HAP-1 (cell line): Measurements from ENCODE around the gene SLC38A6.
A peak's percentile ranks its signal among the peaks of the same experiment; 100 is the strongest.

Experiments
- DNase-seq, 2 experiments: peaks; one replicate each; pipeline ENCODE4 v3.0.0-alpha.2; 2016 to 2020; ENCODE audit warnings: low spot score in 2 of 2
- H3K27me3 ChIP-seq: fragments of 250-450 bp; sonication (Bioruptor Pico); 2 replicates; pipeline ENCODE4 v1.5.1; 2020; ENCODE audit warnings: low read depth, mild to moderate bottlenecking, moderate library complexity
- H3K36me3 ChIP-seq: fragments of 250-450 bp; sonication (Bioruptor Pico); replicated peaks from 2 replicates; pipeline ENCODE4 v1.5.1; 2020; ENCODE audit warnings: mild to moderate bottlenecking
- H3K4me1 ChIP-seq: fragments of 250-450 bp; sonication (Bioruptor Pico); 2 replicates; pipeline ENCODE4 v1.5.1; 2020; ENCODE audit warnings: mild to moderate bottlenecking
- H3K4me3 ChIP-seq: fragments of 250-450 bp; sonication (Bioruptor Pico); 2 replicates; pipeline ENCODE4 v1.5.1; 2020; ENCODE audit warnings: mild to moderate bottlenecking, moderate library complexity
- H3K9me3 ChIP-seq: fragments of 250-450 bp; sonication (Bioruptor Pico); 2 replicates; pipeline ENCODE4 v1.5.1; 2020; ENCODE audit warnings: mild to moderate bottlenecking, moderate library complexity
- in situ Hi-C: fragments of 300-500 bp; cut with MboI; formaldehyde crosslinking; loops from 3 replicates; pipeline ENCODE4 v1.14.3; 2020; ENCODE audit warnings: low sequenced_read_pairs, inconsistent platforms, mixed read lengths

Gene SLC38A6

GRCh38 chr14:60965402-60965801 lies 15.6 kb upstream of the SLC38A6 start:
- DNase-seq = no peak
- H3K9me3 ChIP-seq = no peaks in the 10 kb centered on the region
- no peaks in the 10 kb centered on the region for H3K4me1 ChIP-seq
- no peak overlapping the region for H3K4me3 ChIP-seq
- H3K36me3 ChIP-seq = no peaks in the 10 kb centered on the region
- H3K27me3 ChIP-seq = no peaks in the 10 kb centered on the region
- in situ Hi-C loops = no loop called here

- in situ Hi-C loops = no loop called here
- H3K4me1 ChIP-seq = no peaks in the 10 kb centered on the region
Measured at GRCh38 chr14:60968099-60968498, 12.9 kb upstream of the SLC38A6 start.

GRCh38 chr14:60968671-60969070 lies 12.4 kb upstream of the SLC38A6 start:
- Histone ChIP-seq H3K4me3 (no peak overlapping the region), H3K9me3 (no peaks in the 10 kb centered on the region), H3K4me1 (no peaks in the 10 kb centered on the region), H3K27me3 (no peaks in the 10 kb centered on the region), H3K36me3 (peaks cover 2% of the 10 kb centered on the region; the same call in 1 of the 2 replicates)
- in situ Hi-C loops = no loop called here
- DNase-seq = no peak

More at GRCh38 chr14:60968099-60968498, 12.9 kb upstream of the SLC38A6 start:
- no peak for DNase-seq
- Histone ChIP-seq H3K36me3 (no peaks in the 10 kb centered on the region), H3K4me3 (no peak overlapping the region), H3K27me3 (no peaks in the 10 kb centered on the region), H3K9me3 (no peaks in the 10 kb centered on the region)

- Histone ChIP-seq H3K4me1 (no peaks in the 10 kb centered on the region), H3K36me3 (peaks cover 12% of the 10 kb centered on the region; the same call in 1 of the 2 replicates), H3K27me3 (no peaks in the 10 kb centered on the region), H3K4me3 (no peak overlapping the region), H3K9me3 (no peaks in the 10 kb centered on the region)
- in situ Hi-C loops = no loop called here
- no peak for DNase-seq
Measured at GRCh38 chr14:60970146-60970545, 10.9 kb upstream of the SLC38A6 start.

- no peaks in the 10 kb centered on the region for H3K9me3 ChIP-seq
- no peaks in the 10 kb centered on the region for H3K4me1 ChIP-seq
Measured at GRCh38 chr14:60971271-60971670, 9.8 kb upstream of the SLC38A6 start.

GRCh38 chr14:60972295-60972694 lies 8.8 kb upstream of the SLC38A6 start:
- in situ Hi-C loops = no loop called here
- H3K4me3 ChIP-seq = no peak overlapping the region
- H3K27me3 ChIP-seq = no peaks in the 10 kb centered on the region
- peaks cover 20% of the 10 kb centered on the region for H3K36me3 ChIP-seq
- no peaks in the 10 kb centered on the region for H3K9me3 ChIP-seq
- H3K4me1 ChIP-seq = peaks cover 1% of the 10 kb centered on the region; the same call in 1 of the 2 replicates
- DNase-seq = no peak

More at GRCh38 chr14:60971271-60971670, 9.8 kb upstream of the SLC38A6 start:
- no peak for DNase-seq
- H3K27me3 ChIP-seq = no peaks in the 10 kb centered on the region
- no peak overlapping the region for H3K4me3 ChIP-seq
- in situ Hi-C loops = no loop called here
- peaks cover 15% of the 10 kb centered on the region for H3K36me3 ChIP-seq

GRCh38 chr14:60973070-60973469 lies 8.0 kb upstream of the SLC38A6 start:
- H3K27me3 ChIP-seq = no peaks in the 10 kb centered on the region
- H3K36me3 ChIP-seq = peaks cover 26% of the 10 kb centered on the region
- in situ Hi-C loops = no loop called here
- H3K4me1 ChIP-seq = peaks cover 7% of the 10 kb centered on the region; the same call in 1 of the 2 replicates
- H3K9me3 ChIP-seq = no peaks in the 10 kb centered on the region
- no peak for DNase-seq
- H3K4me3 ChIP-seq = no peak overlapping the region

GRCh38 chr14:60974090-60974651 lies 6.9 kb upstream of the SLC38A6 start:
- no peaks in the 10 kb centered on the region for H3K27me3 ChIP-seq
- in situ Hi-C loops = no loop called here
- H3K9me3 ChIP-seq = no peaks in the 10 kb centered on the region
- H3K36me3 ChIP-seq = peaks cover 26% of the 10 kb centered on the region
- H3K4me1 ChIP-seq = peaks cover 12% of the 10 kb centered on the region; the same call in 1 of the 2 replicates
- no peak overlapping the region for H3K4me3 ChIP-seq
- DNase-seq = no peak

GRCh38 chr14:60975551-60975950 lies 5.5 kb upstream of the SLC38A6 start:
- in situ Hi-C loops = loop anchor here (25.0 kb wide), 1 partner anchor 338 kb away; the partner anchor contains the start of gene SIX1
- H3K27me3 ChIP-seq = no peaks in the 10 kb centered on the region
- no peaks in the 10 kb centered on the region for H3K9me3 ChIP-seq
- no peak overlapping the region for H3K4me3 ChIP-seq
- peaks cover 26% of the 10 kb centered on the region for H3K36me3 ChIP-seq
- H3K4me1 ChIP-seq = peaks cover 16% of the 10 kb centered on the region; the same call in 1 of the 2 replicates
- DNase-seq = no peak

GRCh38 chr14:60977847-60978246 lies 3.2 kb upstream of the SLC38A6 start:
- no peaks in the 10 kb centered on the region for H3K9me3 ChIP-seq
- peaks cover 21% of the 10 kb centered on the region; the same call in 1 of the 2 replicates for H3K4me1 ChIP-seq
- H3K4me3 ChIP-seq = no peak overlapping the region
- no peak for DNase-seq
- H3K27me3 ChIP-seq = no peaks in the 10 kb centered on the region
- in situ Hi-C loops = loop anchor here (25.0 kb wide), 1 partner anchor 341 kb away; the partner anchor contains the start of gene SIX1
- H3K36me3 ChIP-seq = peaks cover 26% of the 10 kb centered on the region

- Histone ChIP-seq H3K9me3 (no peaks in the 10 kb centered on the region), H3K4me1 (peaks cover 26% of the 10 kb centered on the region), H3K27me3 (no peaks in the 10 kb centered on the region), H3K36me3 (peaks cover 14% of the 10 kb centered on the region), H3K4me3 (peak overlapping the region; percentile 74)
- peak; percentile 24 to 52 for DNase-seq
- in situ Hi-C loops = loop anchor here (25.0 kb wide), 1 partner anchor 345 kb away; the partner anchor contains the start of gene SIX1
Measured at GRCh38 chr14:60981633-60982455, 799 bp downstream of the SLC38A6 start.

- DNase-seq = no peak
- H3K27me3 ChIP-seq = no peaks in the 10 kb centered on the region
- no peaks in the 10 kb centered on the region for H3K9me3 ChIP-seq
- in situ Hi-C loops = loop anchor here (25.0 kb wide), 1 partner anchor 347 kb away; the partner anchor contains the start of gene SIX1
- H3K36me3 ChIP-seq = peaks cover 16% of the 10 kb centered on the region
- H3K4me3 ChIP-seq = no peak overlapping the region
- H3K4me1 ChIP-seq = peaks cover 14% of the 10 kb centered on the region
Measured at GRCh38 chr14:60984196-60984595, 3.2 kb downstream of the SLC38A6 start.

GRCh38 chr14:60986500-60986899 lies 5.5 kb downstream of the SLC38A6 start:
- Histone ChIP-seq H3K4me3 (no peak overlapping the region), H3K27me3 (no peaks in the 10 kb centered on the region), H3K36me3 (peaks cover 19% of the 10 kb centered on the region), H3K4me1 (peaks cover 10% of the 10 kb centered on the region), H3K9me3 (no peaks in the 10 kb centered on the region)
- in situ Hi-C loops = loop anchor here (25.0 kb wide), 1 partner anchor 349 kb away; the partner anchor contains the start of gene SIX1
- no peak for DNase-seq

GRCh38 chr14:60989599-60989998 lies 8.6 kb downstream of the SLC38A6 start:
- Histone ChIP-seq H3K4me3 (no peak overlapping the region), H3K27me3 (no peaks in the 10 kb centered on the region), H3K9me3 (no peaks in the 10 kb centered on the region), H3K4me1 (peaks cover 5% of the 10 kb centered on the region), H3K36me3 (peaks cover 23% of the 10 kb centered on the region)
- in situ Hi-C loops = loop anchor here (25.0 kb wide), 1 partner anchor 352 kb away; the partner anchor contains the start of gene SIX1
- DNase-seq = no peak
